Measurements from ENCODE around the gene WDFY4.

GRCh38 chr10:48805848-48806247 is 121.2 kb downstream of the WDFY4 start:
- TF ChIP-seq POLR2AphosphoS5 (IDR thresholded peaks at IDR 0.05; ENCODE audit: insufficient read depth, low read depth, low read length) (no peak), MAX (IDR thresholded peaks at IDR 0.05; ENCODE audit: insufficient read depth, insufficient read length) (no peak), FOS (IDR thresholded peaks at IDR 0.05; ENCODE audit: borderline replicate concordance, insufficient read depth, low read length) (no peak), CTCF (IDR thresholded peaks at IDR 0.05; ENCODE audit: extremely low read depth in 1 of 2, insufficient read depth in 1 of 2, low read depth in 1 of 2, low read length in 2 of 2) (no peak), POLR2A (IDR thresholded peaks at IDR 0.05; ENCODE audit: low read depth, low read length) (no peak), EZH2 (IDR thresholded peaks at IDR 0.05; ENCODE audit: borderline replicate concordance, low read depth, low read length, severe bottlenecking) (no peak), MYC (IDR thresholded peaks at IDR 0.05; ENCODE audit: low read depth, low read length) (no peak)
